Stimulated activated CD8-positive, alpha-beta memory T cell treated with anti-CD3 and anti-CD28 coated beads, Interleukin-4, amount 100 ng/mL, for 48 hours (primary cell): ENCODE data around the gene PTPRN2.
"Not testable (repeated sequence)": the region's sequence is repeated elsewhere in the genome, so short reads cannot be mapped to it uniquely, and the experiment has no call there.

ENCODE experiments used
- DNase-seq: peaks from one replicate; pipeline ENCODE4 v3.0.0-alpha.2; 2020

Gene PTPRN2

GRCh38 chr7:158530800-158531609 is 56.6 kb downstream of the PTPRN2 start:
- no peak for DNase-seq

- no peak for DNase-seq
Measured at GRCh38 chr7:158529181-158530096, 58.2 kb downstream of the PTPRN2 start.

- DNase-seq, result no peak
Measured at GRCh38 chr7:158527915-158528502, 59.6 kb downstream of the PTPRN2 start.

- no peak for DNase-seq
Measured at GRCh38 chr7:158527495-158527894, 60.1 kb downstream of the PTPRN2 start.

- no peak for DNase-seq
Measured at GRCh38 chr7:158527038-158527437, 60.6 kb downstream of the PTPRN2 start.

- no peak for DNase-seq
Measured at GRCh38 chr7:158526531-158526930, 61.1 kb downstream of the PTPRN2 start.

GRCh38 chr7:158525648-158526484 is 61.8 kb downstream of the PTPRN2 start:
- no peak for DNase-seq

- DNase-seq, result no peak
Measured at GRCh38 chr7:158524749-158525635, 62.6 kb downstream of the PTPRN2 start.

GRCh38 chr7:158524286-158524685 is 63.3 kb downstream of the PTPRN2 start:
- DNase-seq, result not testable (repeated sequence)

GRCh38 chr7:158523877-158524276 is 63.7 kb downstream of the PTPRN2 start:
- not testable (repeated sequence) for DNase-seq

- not testable (repeated sequence) for DNase-seq
Measured at GRCh38 chr7:158523165-158523856, 64.3 kb downstream of the PTPRN2 start.

- DNase-seq, result not testable (repeated sequence)
Measured at GRCh38 chr7:158521795-158522194, 65.8 kb downstream of the PTPRN2 start.

GRCh38 chr7:158520825-158521224 is 66.8 kb downstream of the PTPRN2 start:
- no peak for DNase-seq

GRCh38 chr7:158519633-158520174 is 67.9 kb downstream of the PTPRN2 start:
- DNase-seq, result no peak

GRCh38 chr7:158518980-158519632 is 68.5 kb downstream of the PTPRN2 start:
- no peak for DNase-seq

- no peak for DNase-seq
Measured at GRCh38 chr7:158517571-158517970, 70.1 kb downstream of the PTPRN2 start.

GRCh38 chr7:158517072-158517471 is 70.6 kb downstream of the PTPRN2 start:
- no peak for DNase-seq

- DNase-seq, result no peak
Measured at GRCh38 chr7:158516524-158516923, 71.1 kb downstream of the PTPRN2 start.

GRCh38 chr7:158512869-158513268 is 74.8 kb downstream of the PTPRN2 start:
- DNase-seq, result no peak

GRCh38 chr7:158512042-158512441 is 75.6 kb downstream of the PTPRN2 start:
- DNase-seq, result no peak
